Activated naive CD4-positive, alpha-beta T cell treated with anti-CD3 and anti-CD28 coated beads, Interleukin-2, amount 50 U/mL, for 72 hours (primary cell): Measurements from ENCODE around the gene TRIM41. TPM values are rescaled to one million over a fixed set of nuclear protein-coding genes. Genes with fewer than 3 reads are reported as not detected.
A peak's percentile ranks its signal among the peaks of the same experiment; 100 is the strongest.

Experiments
- ATAC-seq, 2 donors: fragments of 150-1000 bp; cut with Tn5 transposase; 2 replicates each; pipeline ENCODE4 v1.10.0; 2021; ENCODE audit warnings: mild to moderate bottlenecking in 2 of 2, moderate library complexity in 2 of 2
- DNase-seq, 2 donors: peaks; one replicate each; pipeline ENCODE4 v3.0.0; 2021 to 2022; ENCODE audit warnings: low spot score in 2 of 2
- H3K27ac Mint-ChIP-seq, 2 donors: one replicate each; pipeline ENCODE4 v1.8.0; 2022; ENCODE audit warnings: mild to moderate bottlenecking in 2 of 2, mixed read lengths in 2 of 2
- H3K36me3 Mint-ChIP-seq, 2 donors: one replicate each; pipeline ENCODE4 v1.8.0; 2022; ENCODE audit warnings: mixed read lengths in 2 of 2
- H3K9me3 Mint-ChIP-seq, 2 donors: one replicate each; pipeline ENCODE4 v1.8.0; 2022; ENCODE audit warnings: mixed read lengths in 2 of 2
- total RNA-seq, 2 donors: library from RNA; stranded (reverse); gene quantifications; one replicate each; pipeline ENCODE4 v1.2.3, GENCODE V29; 2022

The TRIM41 gene
- total RNA-seq, 2 donors from 2014 or later: 33.1 to 36.4 TPM

DNA sequence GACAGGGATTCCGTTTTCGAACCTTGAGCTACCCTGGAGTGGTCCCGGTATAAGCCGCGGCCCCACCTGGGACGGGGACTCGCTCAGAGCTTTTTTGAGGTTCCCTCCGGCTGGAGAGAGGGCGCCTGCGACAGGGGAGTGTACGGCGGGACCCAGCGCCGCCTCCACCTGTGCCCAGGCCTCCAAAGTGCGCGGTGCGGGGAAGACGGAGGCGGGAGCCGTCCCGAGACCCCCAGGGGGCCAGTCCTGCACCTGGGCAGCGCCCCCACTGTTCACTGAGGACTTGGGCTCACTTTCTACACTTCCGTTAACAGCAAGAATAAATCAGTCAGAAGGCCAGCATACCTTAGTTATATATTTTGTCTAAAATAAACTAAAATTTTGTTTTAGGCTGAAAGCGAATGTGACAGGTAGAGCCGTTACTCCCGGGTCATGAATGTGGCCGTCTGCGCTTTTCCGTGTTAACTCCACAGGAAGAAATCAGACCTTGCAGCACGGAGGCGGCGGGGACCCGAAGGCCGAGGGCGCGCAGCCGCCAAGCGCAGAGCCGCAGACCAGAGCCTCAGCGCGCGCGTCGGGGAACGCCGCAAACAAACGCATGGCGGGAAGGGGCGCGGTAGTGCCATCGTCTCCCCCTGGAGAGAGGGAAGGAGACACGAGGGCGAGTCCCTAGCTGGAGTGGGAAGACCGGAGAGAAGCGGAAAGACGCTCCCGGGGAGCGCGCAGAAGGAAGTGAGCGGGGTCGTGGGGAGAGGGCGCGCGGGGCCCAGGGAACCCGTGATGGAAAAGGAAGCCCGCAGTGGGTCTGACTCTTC lies 32.2 kb upstream of the TRIM41 start:
- Mint-ChIP-seq H3K9me3 (no peaks in the 10 kb centered on the region), H3K27ac (peak overlapping the region; percentile 98 to 99), H3K36me3 (peaks cover 8 to 22% of the 10 kb centered on the region in 2 donors)
- DNase-seq: peak in 1 of 2 donors; percentile 61
- peak; percentile 15 to 20 for ATAC-seq

DNA sequence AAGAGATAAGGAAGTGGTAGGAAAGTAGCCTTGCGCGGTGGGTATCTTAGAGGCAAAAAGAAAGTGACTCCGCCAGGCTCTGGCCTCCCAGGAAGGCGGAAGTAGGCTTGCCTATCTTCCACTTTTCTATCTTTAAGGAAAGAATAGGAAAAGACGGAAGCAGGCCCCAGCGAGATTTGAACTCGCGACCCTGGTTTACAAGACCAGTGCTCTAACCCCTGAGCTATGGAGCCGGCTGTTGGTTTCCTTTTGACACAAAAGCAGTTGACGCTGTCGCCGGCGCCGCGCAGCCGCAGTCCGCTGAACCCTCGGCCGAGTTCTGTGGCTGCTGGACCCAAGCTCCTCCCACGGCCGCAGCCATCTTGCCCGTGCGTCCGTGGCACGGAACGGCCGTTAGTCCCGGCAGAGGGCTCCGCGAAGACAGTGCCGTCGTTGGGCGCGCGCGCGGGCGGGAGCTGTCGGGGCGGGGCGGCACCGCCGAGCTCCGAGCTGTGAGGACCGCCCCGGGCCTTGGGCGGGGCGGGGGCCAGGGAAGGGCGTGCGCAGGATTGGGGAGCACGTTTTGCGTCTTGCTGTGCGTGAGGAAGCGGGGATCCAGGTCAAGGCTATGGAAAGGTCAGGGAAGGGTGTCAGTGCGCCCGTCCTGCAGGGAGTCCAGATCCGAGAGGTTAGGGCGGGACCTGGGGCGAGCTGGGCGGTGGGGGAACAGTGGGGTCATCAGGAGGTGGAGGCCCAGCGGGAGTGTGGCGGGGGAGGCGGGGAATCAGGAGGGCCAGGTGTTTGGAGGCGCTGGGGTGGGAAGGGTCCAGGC lies 31.4 kb upstream of the TRIM41 start:
- ATAC-seq: peak; percentile 69 to 71
- DNase-seq: peak; percentile 96 to 98
- Mint-ChIP-seq H3K36me3 (peaks cover 8 to 22% of the 10 kb centered on the region in 2 donors), H3K9me3 (no peaks in the 10 kb centered on the region), H3K27ac (peak overlapping the region; percentile 98 to 99)

DNA sequence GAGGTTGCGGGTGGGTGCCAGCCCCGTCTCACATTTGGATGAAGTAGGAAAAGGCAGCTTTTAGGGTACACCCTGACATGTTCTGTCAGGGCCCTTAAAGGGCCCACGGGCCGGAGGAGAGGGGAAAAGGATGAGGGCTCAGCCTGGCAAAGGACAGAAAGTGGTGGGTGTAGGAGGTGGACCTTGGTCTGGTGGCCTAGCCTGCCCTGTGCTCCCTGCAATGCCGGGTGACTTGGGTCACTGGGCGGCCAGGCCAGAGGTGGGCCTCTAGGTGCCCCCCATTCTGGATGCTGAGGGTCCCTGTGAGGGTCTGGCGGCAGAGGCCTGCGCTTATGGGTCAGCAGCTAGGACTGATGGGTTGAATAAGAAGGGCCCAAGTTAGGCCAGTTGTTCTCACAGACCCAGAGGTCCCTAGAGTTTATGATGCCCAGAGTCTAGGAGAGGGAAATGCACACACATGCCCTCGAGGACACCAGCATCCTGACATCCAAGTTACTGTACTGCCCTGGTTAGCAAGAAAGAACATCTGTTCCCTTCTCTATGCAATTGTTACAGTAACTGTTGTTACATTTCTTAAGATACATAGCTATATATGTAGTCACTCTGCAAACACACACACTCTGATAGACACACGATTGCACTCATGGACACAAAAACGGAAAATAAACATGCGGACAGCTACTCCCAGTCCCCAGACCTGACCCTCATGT lies 30.6 kb upstream of the TRIM41 start:
- no peak for DNase-seq
- Mint-ChIP-seq H3K36me3 (peaks cover 8 to 22% of the 10 kb centered on the region in 2 donors), H3K9me3 (no peaks in the 10 kb centered on the region), H3K27ac (peak overlapping the region; percentile 98 to 99)
- no peak for ATAC-seq

GRCh38 chr5:181193656-181194055 lies 29.4 kb upstream of the TRIM41 start:
- Mint-ChIP-seq H3K27ac (no peak overlapping the region), H3K36me3 (peaks cover 6 to 19% of the 10 kb centered on the region in 2 donors), H3K9me3 (no peaks in the 10 kb centered on the region)
- DNase-seq (no peak), ATAC-seq (no peak)

GRCh38 chr5:181194489-181195248 lies 28.4 kb upstream of the TRIM41 start:
- no peak for ATAC-seq
- Mint-ChIP-seq H3K36me3 (peaks cover 0 to 13% of the 10 kb centered on the region in 2 donors), H3K27ac (no peak overlapping the region), H3K9me3 (no peaks in the 10 kb centered on the region)
- DNase-seq: no peak

- Mint-ChIP-seq H3K36me3 (peaks cover 0 to 10% of the 10 kb centered on the region in 2 donors), H3K9me3 (no peaks in the 10 kb centered on the region), H3K27ac (no peak overlapping the region)
- no peak for DNase-seq
- ATAC-seq: no peak
Observed at GRCh38 chr5:181195249-181195761, 27.8 kb upstream of the TRIM41 start.

GRCh38 chr5:181197326-181197951 lies 25.6 kb upstream of the TRIM41 start:
- Mint-ChIP-seq H3K36me3 (peaks cover 0 to 3% of the 10 kb centered on the region in 2 donors), H3K27ac (peak overlapping the region in 1 of 2 donors; percentile 31), H3K9me3 (no peaks in the 10 kb centered on the region)
- DNase-seq: no peak
- no peak for ATAC-seq

- Mint-ChIP-seq H3K9me3 (no peaks in the 10 kb centered on the region), H3K36me3 (no peaks in the 10 kb centered on the region), H3K27ac (no peak overlapping the region)
- ATAC-seq (no peak), DNase-seq (no peak)
Observed at GRCh38 chr5:181198106-181198685, 24.9 kb upstream of the TRIM41 start.

DNA sequence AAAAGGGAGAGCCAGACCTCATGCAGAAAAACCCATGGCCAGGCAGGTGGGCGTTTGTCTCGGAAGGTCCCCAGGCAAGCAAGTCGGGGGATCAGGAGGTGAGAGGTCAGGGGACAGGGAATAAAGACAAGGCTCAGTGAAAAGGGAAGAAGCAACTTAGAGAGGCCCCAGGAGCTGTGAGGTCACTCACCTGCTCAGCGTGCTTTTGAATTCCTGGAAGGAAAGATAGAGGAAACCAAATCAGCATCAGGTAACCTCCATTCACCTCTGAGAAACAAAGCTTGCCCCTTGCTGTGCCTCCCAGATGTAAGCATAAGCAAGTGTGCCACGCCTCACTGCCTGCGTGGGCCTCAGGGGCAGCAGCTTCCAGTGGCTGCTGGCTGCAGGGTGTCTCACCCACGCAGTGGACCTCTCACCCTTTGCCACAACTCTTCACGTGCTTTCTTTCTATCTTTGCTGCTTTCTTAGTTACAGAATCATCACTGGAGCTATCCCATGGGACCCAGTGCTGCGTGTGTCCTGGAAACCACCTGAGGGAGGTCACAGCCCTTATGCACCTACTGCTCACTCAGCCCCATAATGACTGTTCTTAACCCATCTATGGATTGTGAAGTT lies 24.1 kb upstream of the TRIM41 start:
- ATAC-seq (no peak), DNase-seq (no peak)
- Mint-ChIP-seq H3K27ac (no peak overlapping the region), H3K36me3 (no peaks in the 10 kb centered on the region), H3K9me3 (no peaks in the 10 kb centered on the region)

- no peaks in the 10 kb centered on the region for H3K9me3 Mint-ChIP-seq
- no peaks in the 10 kb centered on the region for H3K36me3 Mint-ChIP-seq
- ATAC-seq (no peak), DNase-seq (no peak)
- H3K27ac Mint-ChIP-seq: no peak overlapping the region
Observed at GRCh38 chr5:181199881-181200638, 23.0 kb upstream of the TRIM41 start.

GRCh38 chr5:181200816-181201215 lies 22.3 kb upstream of the TRIM41 start:
- Mint-ChIP-seq H3K9me3 (no peaks in the 10 kb centered on the region), H3K36me3 (peaks cover 0 to 4% of the 10 kb centered on the region in 2 donors), H3K27ac (no peak overlapping the region)
- no peak for DNase-seq
- ATAC-seq: no peak

DNA sequence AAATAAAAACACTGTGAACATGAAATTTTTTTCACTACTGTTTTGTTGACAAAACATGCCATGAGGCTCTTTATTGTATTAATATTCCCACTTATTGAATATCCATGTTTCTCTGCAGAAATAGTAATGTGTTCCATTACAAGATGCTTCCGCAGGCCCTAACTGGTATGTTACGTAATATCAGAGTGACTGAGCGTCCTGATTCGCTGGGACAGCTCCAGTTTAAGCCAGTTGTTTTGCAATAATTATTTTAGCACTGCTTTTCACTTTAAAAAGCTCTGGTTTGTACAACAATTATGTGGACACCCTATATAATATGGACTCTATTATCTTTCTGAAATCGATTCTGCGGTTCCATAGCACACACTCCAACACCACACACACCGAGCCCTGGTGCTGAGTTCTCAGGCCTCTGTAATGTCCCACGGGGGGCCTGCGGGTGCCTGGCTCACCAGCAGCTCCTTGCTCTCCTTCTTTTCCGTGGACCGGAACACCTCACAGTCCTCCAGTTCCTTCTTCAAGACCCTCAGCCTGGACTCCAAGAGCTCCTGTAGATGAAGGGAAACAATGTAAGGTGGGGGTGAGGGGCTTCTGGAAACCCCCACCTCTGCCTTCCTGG lies 19.9 kb upstream of the TRIM41 start:
- ATAC-seq (no peak), DNase-seq (no peak)
- Mint-ChIP-seq H3K9me3 (no peaks in the 10 kb centered on the region), H3K27ac (no peak overlapping the region), H3K36me3 (peaks cover 5 to 13% of the 10 kb centered on the region in 2 donors)

GRCh38 chr5:181203777-181204112 lies 19.3 kb upstream of the TRIM41 start:
- ATAC-seq (no peak), DNase-seq (no peak)
- Mint-ChIP-seq H3K27ac (no peak overlapping the region), H3K36me3 (peaks cover 5 to 13% of the 10 kb centered on the region in 2 donors), H3K9me3 (no peaks in the 10 kb centered on the region)

DNA sequence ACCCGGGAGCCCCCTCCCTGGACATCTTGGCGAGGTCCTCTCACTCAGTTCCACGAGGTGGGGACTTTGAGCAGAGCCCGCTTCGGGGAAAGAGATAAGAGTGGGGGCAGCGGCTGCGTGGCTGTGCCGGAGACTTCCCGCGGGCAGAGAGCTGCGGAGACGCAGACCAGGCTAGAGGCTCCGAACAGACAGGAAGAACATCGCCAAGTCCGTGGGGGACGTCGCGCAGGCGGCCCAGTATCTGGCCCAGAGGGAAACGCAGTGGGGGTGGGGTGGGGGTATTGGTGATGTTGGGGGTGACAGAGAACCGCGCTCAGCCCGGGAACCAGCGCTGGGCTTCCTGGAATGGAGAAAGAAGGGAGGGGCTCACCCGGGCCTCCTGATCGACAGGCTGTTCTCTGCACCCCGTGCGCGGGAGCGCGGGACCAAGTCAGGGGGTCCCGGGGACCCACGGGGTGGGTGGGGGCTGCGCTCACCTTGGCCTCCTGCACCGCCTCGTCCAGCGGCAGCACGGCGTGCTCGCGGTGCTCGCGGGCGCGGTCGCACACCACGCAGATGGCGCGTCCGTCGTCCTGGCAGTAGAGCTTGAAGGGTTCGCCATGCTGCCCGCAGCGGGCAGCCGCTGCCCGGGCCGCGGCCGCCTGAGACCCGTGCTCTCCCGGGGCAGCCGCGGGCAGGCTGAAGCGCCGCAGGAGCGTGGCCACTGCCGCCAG lies 18.8 kb upstream of the TRIM41 start:
- DNase-seq: no peak
- Mint-ChIP-seq H3K27ac (no peak overlapping the region), H3K36me3 (peaks cover 5 to 13% of the 10 kb centered on the region in 2 donors), H3K9me3 (no peaks in the 10 kb centered on the region)
- no peak for ATAC-seq
